ENCODE measurements around the gene GLRA1. TPM values are rescaled to one million over a fixed set of nuclear protein-coding genes. Genes with fewer than 3 reads are reported as not detected.

Gene GLRA1
- total RNA-seq = not detected

GRCh38 chr5:151924564-151925301 lies at the start of gene GLRA1:
TSS of gene GLRA1 (minus strand) at chr5:151924851. CDS start at chr5:151924549, 302 bp downstream.

Small RNA genes within 50 kb of the gene (small RNA-seq; reads per million reads assigned to genes)
- gene RNA5SP198 (ENCODE audit: low replicate concordance) = not detected

Other genes starting within 250 kb of the GLRA1 start
- 1,386 TPM for gene SPARC, start 237.9 kb downstream of the GLRA1 start, total RNA-seq
- 80.5 TPM for gene ATOX1, start 166.2 kb downstream of the GLRA1 start, total RNA-seq
- 131 TPM for gene G3BP1, start 152.9 kb downstream of the GLRA1 start, total RNA-seq

Data from metanephros (tissue), 2 donors.